GM23338 (cell line): ENCODE results near the gene FAM174A. TPM values are rescaled to one million over a fixed set of nuclear protein-coding genes. Genes with fewer than 3 reads are reported as not detected.

Source experiments
- ATAC-seq: fragments of 200-7000 bp; cut with Tn5 transposase; 3 replicates; pipeline ENCODE4 v1.9.1; 2020
- DNase-seq: peaks from one replicate; pipeline ENCODE4 v3.0.0-alpha.2; 2015; ENCODE audit warnings: low spot score
- H2AFZ ChIP-seq: fragments of 200-600 bp; sonication (generic); 2 replicates; pipeline ENCODE4 v1.8.0; 2016; ENCODE audit warnings: antibody characterized with exemption, mild to moderate bottlenecking, moderate library complexity
- H3F3A ChIP-seq: fragments of 200-600 bp; sonication (generic); replicated peaks from 2 replicates; pipeline ENCODE4 v1.8.0; 2017; ENCODE audit warnings: antibody characterized with exemption, mixed run types, low read depth
- H3K27ac ChIP-seq: fragments of 200-600 bp; sonication (generic); 2 replicates; pipeline ENCODE4 v1.6.1; 2016; ENCODE audit warnings: low read depth
- H3K27me3 ChIP-seq: fragments of 200-600 bp; sonication (generic); 2 replicates; pipeline ENCODE4 v1.8.0; 2016; ENCODE audit warnings: mild to moderate bottlenecking, mixed run types, moderate library complexity; ENCODE audit not compliant: insufficient read depth
- H3K36me3 ChIP-seq: fragments of 200-600 bp; sonication (generic); 2 replicates; pipeline ENCODE4 v1.8.0; 2016; ENCODE audit warnings: mild to moderate bottlenecking; ENCODE audit not compliant: insufficient read depth
- H3K4me1 ChIP-seq: fragments of 200-600 bp; sonication (generic); 2 replicates; pipeline ENCODE4 v1.8.0; 2016; ENCODE audit warnings: mild to moderate bottlenecking, moderate library complexity; ENCODE audit not compliant: insufficient read depth
- H3K4me2 ChIP-seq: fragments of 200-600 bp; sonication (generic); 2 replicates; pipeline ENCODE4 v1.7.1; 2017; ENCODE audit warnings: mixed run types
- H3K4me3 ChIP-seq: fragments of 200-600 bp; sonication (generic); 2 replicates; pipeline ENCODE4 v1.6.1; 2016; ENCODE audit warnings: mixed run types
- H3K79me2 ChIP-seq: fragments of 200-600 bp; sonication (generic); replicated peaks from 2 replicates; pipeline ENCODE4 v1.8.0; 2017; ENCODE audit warnings: mild to moderate bottlenecking; ENCODE audit not compliant: insufficient read depth
- H3K9me2 ChIP-seq: fragments of 200-600 bp; sonication (generic); 2 replicates; pipeline ENCODE4 v1.8.0; 2017; ENCODE audit not compliant: insufficient read depth
- H4K20me1 ChIP-seq: fragments of 200-600 bp; sonication (generic); replicated peaks from 2 replicates; pipeline ENCODE4 v1.8.0; 2017; ENCODE audit warnings: mild to moderate bottlenecking; ENCODE audit not compliant: insufficient read depth
- H3K27ac Mint-ChIP-seq: 2 replicates; pipeline ENCODE4 v1.8.0; 2020; ENCODE audit warnings: inconsistent platforms, mild to moderate bottlenecking, moderate library complexity, mixed read lengths
- H3K27me3 Mint-ChIP-seq: 3 replicates; pipeline ENCODE4 v1.8.0; 2022; ENCODE audit warnings: low read depth, mild to moderate bottlenecking, moderate library complexity, mixed read lengths, inconsistent platforms; ENCODE audit not compliant: insufficient read depth, poor library complexity
- H3K36me3 Mint-ChIP-seq: 3 replicates; pipeline ENCODE4 v1.8.0; 2021; ENCODE audit warnings: low read depth, mild to moderate bottlenecking, inconsistent platforms, moderate library complexity, mixed read lengths
- H3K4me1 Mint-ChIP-seq: 3 replicates; pipeline ENCODE4 v1.8.0; 2020; ENCODE audit warnings: mild to moderate bottlenecking, inconsistent platforms, mixed read lengths
- H3K4me3 Mint-ChIP-seq: 3 replicates; pipeline ENCODE4 v1.8.0; 2021; ENCODE audit warnings: moderate library complexity, mild to moderate bottlenecking, inconsistent platforms, mixed read lengths
- H3K9me3 Mint-ChIP-seq: 3 replicates; pipeline ENCODE4 v1.8.0; 2020; ENCODE audit warnings: moderate library complexity, mild to moderate bottlenecking, inconsistent platforms, mixed read lengths
- CREB1 ChIP-seq: fragments of 250-450 bp; sonication (Bioruptor Pico); IDR thresholded peaks from 2 replicates; pipeline ENCODE4 v1.5.0; 2020; ENCODE audit warnings: low read depth, mild to moderate bottlenecking, moderate library complexity
- ETS1 ChIP-seq: IDR thresholded peaks from 2 replicates; pipeline ENCODE4 v1.6.1; 2016; ENCODE audit warnings: antibody characterized with exemption
- EZH2 ChIP-seq: fragments of 200-600 bp; sonication (generic); IDR thresholded peaks from one replicate; pipeline ENCODE4 v1.8.0; 2017; ENCODE audit warnings: antibody characterized with exemption, mild to moderate bottlenecking, low read depth; ENCODE audit not compliant: unreplicated experiment
- EZH2phosphoT487 ChIP-seq: fragments of 200-600 bp; sonication (generic); IDR thresholded peaks from one replicate; pipeline ENCODE4 v1.8.1; 2018; ENCODE audit warnings: antibody characterized with exemption; ENCODE audit not compliant: unreplicated experiment
- JUNB ChIP-seq: IDR thresholded peaks from one replicate; pipeline ENCODE4 v1.6.1; 2016; ENCODE audit warnings: antibody characterized with exemption; ENCODE audit not compliant: unreplicated experiment
- NANOG ChIP-seq: IDR thresholded peaks from 2 replicates; pipeline ENCODE4 v1.6.1; 2016; ENCODE audit warnings: antibody characterized with exemption, borderline replicate concordance
- POLR2AphosphoS5 ChIP-seq: IDR thresholded peaks from 2 replicates; pipeline ENCODE4 v1.6.1; 2016; ENCODE audit warnings: antibody characterized with exemption, low read depth
- STAT1 ChIP-seq: IDR thresholded peaks from one replicate; pipeline ENCODE4 v1.6.1; 2016; ENCODE audit warnings: antibody characterized with exemption; ENCODE audit not compliant: unreplicated experiment
- ZNF114 ChIP-seq: fragments of 250-450 bp; sonication (Bioruptor Pico); IDR thresholded peaks from 2 replicates; pipeline ENCODE4 v1.5.0; 2020; ENCODE audit warnings: mild to moderate bottlenecking, moderate library complexity
- ZNF331 ChIP-seq: fragments of 250-450 bp; sonication (Bioruptor Pico); IDR thresholded peaks from 2 replicates; pipeline ENCODE4 v1.5.0; 2020; ENCODE audit warnings: low read depth, mild to moderate bottlenecking, moderate library complexity
- ZNF462 ChIP-seq: fragments of 250-450 bp; sonication (Bioruptor Pico); IDR thresholded peaks from 2 replicates; pipeline ENCODE4 v1.5.0; 2020; ENCODE audit warnings: mild to moderate bottlenecking, moderate library complexity
- polyA plus RNA-seq: library from polyadenylated mRNA; unstranded; fragments of >200 nt; fragmentation: Nextera tagmentation; extraction: Ambion mirVana; gene quantifications from 2 replicates; pipeline ENCODE4 v1.2.1, GENCODE V29; 2016
- total RNA-seq: library from RNA; depleted of rRNA; stranded (reverse); fragments of >200 nt; shearing (Covaris generic); gene quantifications from 2 replicates; pipeline ENCODE4 v1.2.3, GENCODE V29; 2014
- TF ChIP-seq, protein P1 (sequence below): IDR thresholded peaks from one replicate; pipeline ENCODE4 v1.6.1; 2018; ENCODE audit warnings: antibody characterized with exemption; ENCODE audit not compliant: unreplicated experiment
- TF ChIP-seq, protein P2 (sequence below), 2 experiments: fragments of 200-600 bp in 1 of 2; sonication (generic) in 1 of 2; conservative IDR thresholded peaks; 2 replicates each; pipeline versions ENCODE4 v1.5.1 to v1.6.1; 2016 to 2017; ENCODE audit warnings: antibody characterized with exemption in 2 of 2, low read depth in 2 of 2, mild to moderate bottlenecking in 2 of 2, moderate library complexity in 1 of 2

FAM174A gene
- total and polyA plus RNA-seq, 2 experiments from 2014 or later, result 5.6 to 9.5 TPM

- H4K20me1 ChIP-seq, result peaks cover 10% of the 10 kb centered on the region; the same call in 1 of the 2 replicates
- H3K4me3 ChIP-seq, result no peak overlapping the region
- no peaks in the 10 kb centered on the region for H3K79me2 ChIP-seq
- no peak for ATAC-seq
- peaks cover 2% of the 10 kb centered on the region; the same call in 2 of the 3 replicates for H3K36me3 Mint-ChIP-seq
- no peaks in the 10 kb centered on the region for H3K4me1 ChIP-seq
- no peak overlapping the region for H3K4me3 Mint-ChIP-seq
- H3K27ac Mint-ChIP-seq, result no peak overlapping the region
- H3K4me2 ChIP-seq, result no peak overlapping the region
- no peaks in the 10 kb centered on the region for H3K9me2 ChIP-seq
- no peak for TF ChIP-seq ETS1
- TF ChIP-seq, protein P1, sequence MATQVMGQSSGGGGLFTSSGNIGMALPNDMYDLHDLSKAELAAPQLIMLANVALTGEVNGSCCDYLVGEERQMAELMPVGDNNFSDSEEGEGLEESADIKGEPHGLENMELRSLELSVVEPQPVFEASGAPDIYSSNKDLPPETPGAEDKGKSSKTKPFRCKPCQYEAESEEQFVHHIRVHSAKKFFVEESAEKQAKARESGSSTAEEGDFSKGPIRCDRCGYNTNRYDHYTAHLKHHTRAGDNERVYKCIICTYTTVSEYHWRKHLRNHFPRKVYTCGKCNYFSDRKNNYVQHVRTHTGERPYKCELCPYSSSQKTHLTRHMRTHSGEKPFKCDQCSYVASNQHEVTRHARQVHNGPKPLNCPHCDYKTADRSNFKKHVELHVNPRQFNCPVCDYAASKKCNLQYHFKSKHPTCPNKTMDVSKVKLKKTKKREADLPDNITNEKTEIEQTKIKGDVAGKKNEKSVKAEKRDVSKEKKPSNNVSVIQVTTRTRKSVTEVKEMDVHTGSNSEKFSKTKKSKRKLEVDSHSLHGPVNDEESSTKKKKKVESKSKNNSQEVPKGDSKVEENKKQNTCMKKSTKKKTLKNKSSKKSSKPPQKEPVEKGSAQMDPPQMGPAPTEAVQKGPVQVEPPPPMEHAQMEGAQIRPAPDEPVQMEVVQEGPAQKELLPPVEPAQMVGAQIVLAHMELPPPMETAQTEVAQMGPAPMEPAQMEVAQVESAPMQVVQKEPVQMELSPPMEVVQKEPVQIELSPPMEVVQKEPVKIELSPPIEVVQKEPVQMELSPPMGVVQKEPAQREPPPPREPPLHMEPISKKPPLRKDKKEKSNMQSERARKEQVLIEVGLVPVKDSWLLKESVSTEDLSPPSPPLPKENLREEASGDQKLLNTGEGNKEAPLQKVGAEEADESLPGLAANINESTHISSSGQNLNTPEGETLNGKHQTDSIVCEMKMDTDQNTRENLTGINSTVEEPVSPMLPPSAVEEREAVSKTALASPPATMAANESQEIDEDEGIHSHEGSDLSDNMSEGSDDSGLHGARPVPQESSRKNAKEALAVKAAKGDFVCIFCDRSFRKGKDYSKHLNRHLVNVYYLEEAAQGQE, result no peak
- TF ChIP-seq POLR2AphosphoS5, result no peak
- TF ChIP-seq STAT1, result no peak
- TF ChIP-seq EZH2phosphoT487, result no peak
- TF ChIP-seq JUNB, result no peak
- TF ChIP-seq, protein P2, sequence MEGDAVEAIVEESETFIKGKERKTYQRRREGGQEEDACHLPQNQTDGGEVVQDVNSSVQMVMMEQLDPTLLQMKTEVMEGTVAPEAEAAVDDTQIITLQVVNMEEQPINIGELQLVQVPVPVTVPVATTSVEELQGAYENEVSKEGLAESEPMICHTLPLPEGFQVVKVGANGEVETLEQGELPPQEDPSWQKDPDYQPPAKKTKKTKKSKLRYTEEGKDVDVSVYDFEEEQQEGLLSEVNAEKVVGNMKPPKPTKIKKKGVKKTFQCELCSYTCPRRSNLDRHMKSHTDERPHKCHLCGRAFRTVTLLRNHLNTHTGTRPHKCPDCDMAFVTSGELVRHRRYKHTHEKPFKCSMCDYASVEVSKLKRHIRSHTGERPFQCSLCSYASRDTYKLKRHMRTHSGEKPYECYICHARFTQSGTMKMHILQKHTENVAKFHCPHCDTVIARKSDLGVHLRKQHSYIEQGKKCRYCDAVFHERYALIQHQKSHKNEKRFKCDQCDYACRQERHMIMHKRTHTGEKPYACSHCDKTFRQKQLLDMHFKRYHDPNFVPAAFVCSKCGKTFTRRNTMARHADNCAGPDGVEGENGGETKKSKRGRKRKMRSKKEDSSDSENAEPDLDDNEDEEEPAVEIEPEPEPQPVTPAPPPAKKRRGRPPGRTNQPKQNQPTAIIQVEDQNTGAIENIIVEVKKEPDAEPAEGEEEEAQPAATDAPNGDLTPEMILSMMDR (conservative IDR thresholded peaks at IDR 0.05; ENCODE audit: low read depth in 2 of 2), result no peak
- no peak for TF ChIP-seq CREB1
- TF ChIP-seq ZNF114, result no peak
- TF ChIP-seq ZNF331 (CRISPR knock-in tag), result no peak
- TF ChIP-seq NANOG, result no peak
- no peak for TF ChIP-seq ZNF462 (CRISPR knock-in tag)
- no peak for TF ChIP-seq EZH2
- no peaks in the 10 kb centered on the region for H3F3A ChIP-seq
- no peaks in the 10 kb centered on the region for H3K36me3 ChIP-seq
- no peak overlapping the region for H3K27ac ChIP-seq
- no peaks in the 10 kb centered on the region for H3K27me3 ChIP-seq
- H2AFZ ChIP-seq, result no peak overlapping the region
- H3K27me3 Mint-ChIP-seq, result no peaks in the 10 kb centered on the region
- no peaks in the 10 kb centered on the region for H3K4me1 Mint-ChIP-seq
- DNase-seq, result no peak
- no peaks in the 10 kb centered on the region for H3K9me3 Mint-ChIP-seq
These were observed 15.4 kb downstream of the FAM174A start for GRCh38 chr5:100550531-100551051.
